Mammary epithelial cell (primary cell): ENCODE measurements around the gene ZFYVE9.

ENCODE experiments used
- CTCF ChIP-seq, 2 donors: IDR thresholded peaks in 1 of 2; conservative IDR thresholded peaks in 1 of 2; 2 replicates each; pipeline ENCODE4 v1.5.1; 2011 to 2012; ENCODE audit warnings: inconsistent platforms in 2 of 2, low read length in 2 of 2, mild to moderate bottlenecking in 2 of 2, control low read depth in 1 of 2, low read depth in 1 of 2; ENCODE audit not compliant: insufficient read depth in 1 of 2; ENCODE audit errors: extremely low read depth in 1 of 2
- EZH2 ChIP-seq: IDR thresholded peaks from 2 replicates; pipeline ENCODE4 v1.6.1; 2012; ENCODE audit warnings: low read length, inconsistent platforms, borderline replicate concordance

- TF ChIP-seq CTCF (conservative IDR thresholded peaks at IDR 0.05 in 1 of 2, IDR thresholded peaks at IDR 0.05 in 1 of 2; ENCODE audit: extremely low read depth in 1 of 2, insufficient read depth in 1 of 2, low read depth in 1 of 2, low read length in 2 of 2) (no peak), EZH2 (no peak)
These were observed 215.5 kb downstream of the ZFYVE9 start for GRCh38 chr1:52357397-52357796.
